ENCODE data around the gene FHOD3. TPM values are rescaled to one million over a fixed set of nuclear protein-coding genes. Genes with fewer than 3 reads are reported as not detected.

Gene FHOD3
- total and polyA plus RNA-seq, 2 of the 13 experiments (the other 11 are each of a cell fraction or from before 2014, with no cell fraction given), result 0.07 TPM; not detected in 1

DNA sequence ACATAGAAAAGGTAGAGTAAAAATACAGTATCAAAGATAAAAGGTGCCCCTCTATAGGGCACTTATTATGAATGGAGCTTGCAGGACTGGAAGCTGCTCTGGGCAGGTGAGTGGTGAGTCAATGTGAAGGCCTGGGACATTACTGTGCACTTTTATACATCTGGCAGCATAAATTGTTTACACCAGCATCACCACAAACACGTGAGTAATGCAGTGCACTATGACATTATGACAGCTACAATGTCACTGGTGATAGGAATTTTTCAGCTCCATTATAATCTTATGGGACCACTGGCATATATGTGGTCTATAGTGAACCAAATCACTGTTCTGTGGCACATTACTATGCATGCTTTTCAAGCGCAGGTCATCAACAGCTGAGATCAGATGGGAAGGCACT, 483.2 kb downstream of the FHOD3 start:
- no peak overlapping the region for H3K4me3 ChIP-seq (replicated peaks in 1 of 3; ENCODE audit: insufficient read depth in 1 of 3, low read depth in 2 of 3, low read length in 3 of 3)
- BruUV-seq (replicated peaks), result no TSS peak
- no peak overlapping the region for H2AFZ ChIP-seq (ENCODE audit: low read length)
- H3K9ac ChIP-seq (ENCODE audit: insufficient read depth, low read depth, low read length), result no peak overlapping the region
- no peaks in the 10 kb centered on the region for H3K27me3 ChIP-seq (ENCODE audit: control insufficient read depth in 1 of 2, insufficient read depth in 2 of 2, low read length in 2 of 2)
- 92% methylated on average over 2 of the region's 2 CpGs for WGBS (ENCODE audit: low lambda C conversion rate)
- no peak for ATAC-seq
- TF ChIP-seq POGZ (CRISPR knock-in tag; IDR thresholded peaks at IDR 0.05), result no peak
- no peak for TF ChIP-seq RXRB (CRISPR knock-in tag; IDR thresholded peaks at IDR 0.05; ENCODE audit: borderline replicate concordance)
- no peak for TF ChIP-seq ZNF674 (CRISPR knock-in tag; IDR thresholded peaks at IDR 0.05; ENCODE audit: low read depth)
- POLR2A ChIA-PET, result no interaction called here
- DNase-seq (ENCODE audit: low spot score), result no peak
- H3K9me3 ChIP-seq (ENCODE audit: low read length), result no peaks in the 10 kb centered on the region
- intact Hi-C loops (cut with micrococcal nuclease; ENCODE audit: unreplicated experiment), result no loop called here
- FAIRE-seq, result no peak
- no peaks in the 10 kb centered on the region for H3K4me1 ChIP-seq (ENCODE audit: insufficient read depth, low read length)
- CTCF ChIA-PET (ENCODE audit: low intra/inter-chr PET ratio, low total read pairs), result no interaction called here
- H3K36me3 ChIP-seq (replicated peaks in 1 of 2; ENCODE audit: control insufficient read depth in 1 of 2, insufficient read depth in 2 of 2, low read length in 2 of 2), result no peaks in the 10 kb centered on the region; a peak in 1 of 5 replicates
- H3K4me2 ChIP-seq (ENCODE audit: low read depth, low read length), result no peak overlapping the region
- in situ Hi-C loops (cut with HindIII; ENCODE audit: extremely low pct_ligation_motif_present, low pct_unique_long_range_greater_than_20kb), result no loop called here
- no peaks in the 10 kb centered on the region for H4K20me1 ChIP-seq (ENCODE audit: insufficient read depth, low read length)
- H3K27ac ChIP-seq (ENCODE audit: extremely low read length, insufficient read depth, low read length), result no peak overlapping the region
- H3K79me2 ChIP-seq (ENCODE audit: insufficient read depth, low read length), result no peaks in the 10 kb centered on the region

DNA sequence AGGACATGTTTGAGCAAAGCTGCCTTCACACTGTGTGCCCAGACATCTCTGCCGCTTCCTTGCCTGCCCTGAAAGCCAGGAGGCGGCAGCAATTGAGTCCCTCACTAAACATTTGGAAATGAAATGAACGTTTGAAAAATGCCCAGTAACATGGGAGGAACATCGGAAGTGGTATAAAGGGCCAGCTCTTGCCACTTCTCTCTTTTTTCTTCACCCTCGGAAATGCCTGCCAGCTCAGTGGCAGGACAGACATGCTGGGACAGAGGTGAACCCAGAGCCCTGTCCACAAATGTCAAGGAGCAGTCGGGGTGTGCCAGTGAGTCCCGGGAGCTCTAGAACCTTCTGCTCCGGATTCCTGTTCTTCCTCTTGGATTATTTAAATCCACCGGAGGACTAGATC, 485.2 kb downstream of the FHOD3 start:
- H3K4me2 ChIP-seq (ENCODE audit: low read depth, low read length), result no peak overlapping the region
- no peak overlapping the region for H3K4me3 ChIP-seq (replicated peaks in 1 of 3; ENCODE audit: insufficient read depth in 1 of 3, low read depth in 2 of 3, low read length in 3 of 3)
- 90% methylated on average over 9 of the region's 9 CpGs for WGBS (ENCODE audit: low lambda C conversion rate)
- H3K9me3 ChIP-seq (ENCODE audit: low read length), result no peaks in the 10 kb centered on the region
- no peaks in the 10 kb centered on the region for H3K79me2 ChIP-seq (ENCODE audit: insufficient read depth, low read length)
- DNase-seq (ENCODE audit: low spot score) (no peak), ATAC-seq (no peak), FAIRE-seq (no peak)
- H2AFZ ChIP-seq (ENCODE audit: low read length), result no peak overlapping the region
- ChIA-PET POLR2A (no interaction called here), CTCF (ENCODE audit: low intra/inter-chr PET ratio, low total read pairs) (no interaction called here)
- H3K27ac ChIP-seq (ENCODE audit: extremely low read length, insufficient read depth, low read length), result no peak overlapping the region
- peaks cover 9% of the 10 kb centered on the region for H3K4me1 ChIP-seq (ENCODE audit: insufficient read depth, low read length)
- no peak overlapping the region for H3K9ac ChIP-seq (ENCODE audit: insufficient read depth, low read depth, low read length)
- in situ Hi-C loops (cut with HindIII; ENCODE audit: extremely low pct_ligation_motif_present, low pct_unique_long_range_greater_than_20kb) (no loop called here), intact Hi-C loops (cut with micrococcal nuclease; ENCODE audit: unreplicated experiment) (no loop called here)
- no TSS peak for BruUV-seq (replicated peaks)
- TF ChIP-seq, protein P1, sequence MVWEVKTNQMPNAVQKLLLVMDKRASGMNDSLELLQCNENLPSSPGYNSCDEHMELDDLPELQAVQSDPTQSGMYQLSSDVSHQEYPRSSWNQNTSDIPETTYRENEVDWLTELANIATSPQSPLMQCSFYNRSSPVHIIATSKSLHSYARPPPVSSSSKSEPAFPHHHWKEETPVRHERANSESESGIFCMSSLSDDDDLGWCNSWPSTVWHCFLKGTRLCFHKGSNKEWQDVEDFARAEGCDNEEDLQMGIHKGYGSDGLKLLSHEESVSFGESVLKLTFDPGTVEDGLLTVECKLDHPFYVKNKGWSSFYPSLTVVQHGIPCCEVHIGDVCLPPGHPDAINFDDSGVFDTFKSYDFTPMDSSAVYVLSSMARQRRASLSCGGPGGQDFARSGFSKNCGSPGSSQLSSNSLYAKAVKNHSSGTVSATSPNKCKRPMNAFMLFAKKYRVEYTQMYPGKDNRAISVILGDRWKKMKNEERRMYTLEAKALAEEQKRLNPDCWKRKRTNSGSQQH (CRISPR knock-in tag; IDR thresholded peaks at IDR 0.05; ENCODE audit: low read depth), result no peak
- TF ChIP-seq, protein P2, sequence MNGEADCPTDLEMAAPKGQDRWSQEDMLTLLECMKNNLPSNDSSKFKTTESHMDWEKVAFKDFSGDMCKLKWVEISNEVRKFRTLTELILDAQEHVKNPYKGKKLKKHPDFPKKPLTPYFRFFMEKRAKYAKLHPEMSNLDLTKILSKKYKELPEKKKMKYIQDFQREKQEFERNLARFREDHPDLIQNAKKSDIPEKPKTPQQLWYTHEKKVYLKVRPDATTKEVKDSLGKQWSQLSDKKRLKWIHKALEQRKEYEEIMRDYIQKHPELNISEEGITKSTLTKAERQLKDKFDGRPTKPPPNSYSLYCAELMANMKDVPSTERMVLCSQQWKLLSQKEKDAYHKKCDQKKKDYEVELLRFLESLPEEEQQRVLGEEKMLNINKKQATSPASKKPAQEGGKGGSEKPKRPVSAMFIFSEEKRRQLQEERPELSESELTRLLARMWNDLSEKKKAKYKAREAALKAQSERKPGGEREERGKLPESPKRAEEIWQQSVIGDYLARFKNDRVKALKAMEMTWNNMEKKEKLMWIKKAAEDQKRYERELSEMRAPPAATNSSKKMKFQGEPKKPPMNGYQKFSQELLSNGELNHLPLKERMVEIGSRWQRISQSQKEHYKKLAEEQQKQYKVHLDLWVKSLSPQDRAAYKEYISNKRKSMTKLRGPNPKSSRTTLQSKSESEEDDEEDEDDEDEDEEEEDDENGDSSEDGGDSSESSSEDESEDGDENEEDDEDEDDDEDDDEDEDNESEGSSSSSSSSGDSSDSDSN (CRISPR knock-in tag; IDR thresholded peaks at IDR 0.05), result no peak
- no peak for TF ChIP-seq ZNF562 (CRISPR knock-in tag; IDR thresholded peaks at IDR 0.05; ENCODE audit: borderline replicate concordance)
- TF ChIP-seq, protein P3, sequence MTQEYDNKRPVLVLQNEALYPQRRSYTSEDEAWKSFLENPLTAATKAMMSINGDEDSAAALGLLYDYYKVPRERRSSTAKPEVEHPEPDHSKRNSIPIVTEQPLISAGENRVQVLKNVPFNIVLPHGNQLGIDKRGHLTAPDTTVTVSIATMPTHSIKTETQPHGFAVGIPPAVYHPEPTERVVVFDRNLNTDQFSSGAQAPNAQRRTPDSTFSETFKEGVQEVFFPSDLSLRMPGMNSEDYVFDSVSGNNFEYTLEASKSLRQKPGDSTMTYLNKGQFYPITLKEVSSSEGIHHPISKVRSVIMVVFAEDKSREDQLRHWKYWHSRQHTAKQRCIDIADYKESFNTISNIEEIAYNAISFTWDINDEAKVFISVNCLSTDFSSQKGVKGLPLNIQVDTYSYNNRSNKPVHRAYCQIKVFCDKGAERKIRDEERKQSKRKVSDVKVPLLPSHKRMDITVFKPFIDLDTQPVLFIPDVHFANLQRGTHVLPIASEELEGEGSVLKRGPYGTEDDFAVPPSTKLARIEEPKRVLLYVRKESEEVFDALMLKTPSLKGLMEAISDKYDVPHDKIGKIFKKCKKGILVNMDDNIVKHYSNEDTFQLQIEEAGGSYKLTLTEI (CRISPR knock-in tag; conservative IDR thresholded peaks at IDR 0.05), result no peak
- no peak for TF ChIP-seq ZNF766 (CRISPR knock-in tag; IDR thresholded peaks at IDR 0.05; ENCODE audit: borderline replicate concordance)
- TF ChIP-seq ZNF703 (CRISPR knock-in tag; IDR thresholded peaks at IDR 0.05; ENCODE audit: borderline replicate concordance), result no peak
- TF ChIP-seq ZNF230 (CRISPR knock-in tag; IDR thresholded peaks at IDR 0.05), result no peak
- no peak for TF ChIP-seq ZSCAN29 (CRISPR knock-in tag; conservative IDR thresholded peaks at IDR 0.05)
- no peak for TF ChIP-seq HES4 (CRISPR knock-in tag; IDR thresholded peaks at IDR 0.05; ENCODE audit: borderline replicate concordance)
- TF ChIP-seq JARID2 (CRISPR knock-in tag; IDR thresholded peaks at IDR 0.05; ENCODE audit: insufficient replicate concordance), result no peak
- H3K27me3 ChIP-seq (ENCODE audit: control insufficient read depth in 1 of 2, insufficient read depth in 2 of 2, low read length in 2 of 2), result no peaks in the 10 kb centered on the region
- H3K36me3 ChIP-seq (replicated peaks in 1 of 2; ENCODE audit: control insufficient read depth in 1 of 2, insufficient read depth in 2 of 2, low read length in 2 of 2), result no peaks in the 10 kb centered on the region; a peak in 1 of 5 replicates
- H4K20me1 ChIP-seq (ENCODE audit: insufficient read depth, low read length), result no peaks in the 10 kb centered on the region

Measured in HepG2 (cell line).